ENCODE data around the gene ERCC2. TPM values are rescaled to one million over a fixed set of nuclear protein-coding genes. Genes with fewer than 3 reads are reported as not detected.
A peak's percentile ranks its signal among the peaks of the same experiment; 100 is the strongest.

The ERCC2 gene
- total and polyA plus RNA-seq, 2 experiments from 2014 or later: 33.3 to 81.1 TPM

DNA sequence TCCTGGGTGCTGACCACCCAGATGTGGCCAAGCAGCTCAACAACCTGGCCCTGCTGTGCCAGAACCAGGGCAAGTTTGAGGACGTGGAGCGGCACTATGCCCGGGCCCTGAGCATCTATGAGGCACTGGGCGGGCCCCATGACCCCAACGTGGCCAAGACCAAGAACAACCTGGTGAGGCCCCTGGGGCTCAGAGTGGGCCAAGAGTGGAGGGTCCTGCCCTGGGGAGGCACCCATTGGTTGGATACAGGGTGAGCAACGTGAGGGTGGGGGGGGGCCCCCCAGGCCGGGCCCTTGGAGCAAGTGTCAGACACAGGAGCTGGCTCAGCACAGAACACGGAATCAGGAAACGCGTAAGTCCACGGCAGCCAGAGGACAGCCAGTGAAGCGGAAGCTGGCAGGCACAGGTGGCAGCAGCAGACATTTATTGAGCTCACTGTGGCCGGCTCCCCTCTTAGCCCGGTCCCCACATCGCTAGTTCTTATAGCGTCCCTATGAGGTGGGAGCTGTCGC, 20.9 kb downstream of the ERCC2 start:
- peaks cover 38% of the 10 kb centered on the region for H3K36me3 Mint-ChIP-seq (ENCODE audit: low read depth)
- H3K4me2 ChIP-seq: no peak overlapping the region
- no peak overlapping the region for H2AFZ ChIP-seq
- no peaks in the 10 kb centered on the region for H3K4me1 ChIP-seq (ENCODE audit: insufficient read depth)
- no peak overlapping the region for H3K4me3 Mint-ChIP-seq
- H3K79me2 ChIP-seq (replicated peaks; ENCODE audit: insufficient read depth): no peaks in the 10 kb centered on the region
- H3K27me3 Mint-ChIP-seq (ENCODE audit: insufficient read depth, low read depth, poor library complexity): peaks cover 12% of the 10 kb centered on the region
- no peak overlapping the region for H3K27ac Mint-ChIP-seq
- no peaks in the 10 kb centered on the region for H3K9me2 ChIP-seq (ENCODE audit: insufficient read depth)
- no peaks in the 10 kb centered on the region; the same call in 1 of the 3 replicates for H3K4me1 Mint-ChIP-seq
- ATAC-seq (no peak), DNase-seq (ENCODE audit: low spot score) (no peak)
- H3K27ac ChIP-seq (ENCODE audit: low read depth): no peak overlapping the region
- no peaks in the 10 kb centered on the region for H3K27me3 ChIP-seq (ENCODE audit: insufficient read depth)
- H3K36me3 ChIP-seq (ENCODE audit: insufficient read depth): 0 out of 2 replicates have a peak, but pooled peaks cover 12% of the 10 kb centered on the region
- no peak for TF ChIP-seq CREB1 (CRISPR knock-in tag; IDR thresholded peaks at IDR 0.05; ENCODE audit: low read depth)
- TF ChIP-seq NANOG (IDR thresholded peaks at IDR 0.05; ENCODE audit: borderline replicate concordance): no peak
- TF ChIP-seq, protein P1, sequence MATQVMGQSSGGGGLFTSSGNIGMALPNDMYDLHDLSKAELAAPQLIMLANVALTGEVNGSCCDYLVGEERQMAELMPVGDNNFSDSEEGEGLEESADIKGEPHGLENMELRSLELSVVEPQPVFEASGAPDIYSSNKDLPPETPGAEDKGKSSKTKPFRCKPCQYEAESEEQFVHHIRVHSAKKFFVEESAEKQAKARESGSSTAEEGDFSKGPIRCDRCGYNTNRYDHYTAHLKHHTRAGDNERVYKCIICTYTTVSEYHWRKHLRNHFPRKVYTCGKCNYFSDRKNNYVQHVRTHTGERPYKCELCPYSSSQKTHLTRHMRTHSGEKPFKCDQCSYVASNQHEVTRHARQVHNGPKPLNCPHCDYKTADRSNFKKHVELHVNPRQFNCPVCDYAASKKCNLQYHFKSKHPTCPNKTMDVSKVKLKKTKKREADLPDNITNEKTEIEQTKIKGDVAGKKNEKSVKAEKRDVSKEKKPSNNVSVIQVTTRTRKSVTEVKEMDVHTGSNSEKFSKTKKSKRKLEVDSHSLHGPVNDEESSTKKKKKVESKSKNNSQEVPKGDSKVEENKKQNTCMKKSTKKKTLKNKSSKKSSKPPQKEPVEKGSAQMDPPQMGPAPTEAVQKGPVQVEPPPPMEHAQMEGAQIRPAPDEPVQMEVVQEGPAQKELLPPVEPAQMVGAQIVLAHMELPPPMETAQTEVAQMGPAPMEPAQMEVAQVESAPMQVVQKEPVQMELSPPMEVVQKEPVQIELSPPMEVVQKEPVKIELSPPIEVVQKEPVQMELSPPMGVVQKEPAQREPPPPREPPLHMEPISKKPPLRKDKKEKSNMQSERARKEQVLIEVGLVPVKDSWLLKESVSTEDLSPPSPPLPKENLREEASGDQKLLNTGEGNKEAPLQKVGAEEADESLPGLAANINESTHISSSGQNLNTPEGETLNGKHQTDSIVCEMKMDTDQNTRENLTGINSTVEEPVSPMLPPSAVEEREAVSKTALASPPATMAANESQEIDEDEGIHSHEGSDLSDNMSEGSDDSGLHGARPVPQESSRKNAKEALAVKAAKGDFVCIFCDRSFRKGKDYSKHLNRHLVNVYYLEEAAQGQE (IDR thresholded peaks at IDR 0.05; ENCODE audit: unreplicated experiment): no peak
- no peak for TF ChIP-seq ZNF331 (CRISPR knock-in tag; IDR thresholded peaks at IDR 0.05; ENCODE audit: low read depth)
- TF ChIP-seq STAT1 (IDR thresholded peaks at IDR 0.05; ENCODE audit: unreplicated experiment): no peak
- TF ChIP-seq, protein P2, sequence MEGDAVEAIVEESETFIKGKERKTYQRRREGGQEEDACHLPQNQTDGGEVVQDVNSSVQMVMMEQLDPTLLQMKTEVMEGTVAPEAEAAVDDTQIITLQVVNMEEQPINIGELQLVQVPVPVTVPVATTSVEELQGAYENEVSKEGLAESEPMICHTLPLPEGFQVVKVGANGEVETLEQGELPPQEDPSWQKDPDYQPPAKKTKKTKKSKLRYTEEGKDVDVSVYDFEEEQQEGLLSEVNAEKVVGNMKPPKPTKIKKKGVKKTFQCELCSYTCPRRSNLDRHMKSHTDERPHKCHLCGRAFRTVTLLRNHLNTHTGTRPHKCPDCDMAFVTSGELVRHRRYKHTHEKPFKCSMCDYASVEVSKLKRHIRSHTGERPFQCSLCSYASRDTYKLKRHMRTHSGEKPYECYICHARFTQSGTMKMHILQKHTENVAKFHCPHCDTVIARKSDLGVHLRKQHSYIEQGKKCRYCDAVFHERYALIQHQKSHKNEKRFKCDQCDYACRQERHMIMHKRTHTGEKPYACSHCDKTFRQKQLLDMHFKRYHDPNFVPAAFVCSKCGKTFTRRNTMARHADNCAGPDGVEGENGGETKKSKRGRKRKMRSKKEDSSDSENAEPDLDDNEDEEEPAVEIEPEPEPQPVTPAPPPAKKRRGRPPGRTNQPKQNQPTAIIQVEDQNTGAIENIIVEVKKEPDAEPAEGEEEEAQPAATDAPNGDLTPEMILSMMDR (conservative IDR thresholded peaks at IDR 0.05; ENCODE audit: low read depth in 2 of 2): no peak
- no peak for TF ChIP-seq EZH2phosphoT487 (IDR thresholded peaks at IDR 0.05; ENCODE audit: unreplicated experiment)
- TF ChIP-seq, protein P3, sequence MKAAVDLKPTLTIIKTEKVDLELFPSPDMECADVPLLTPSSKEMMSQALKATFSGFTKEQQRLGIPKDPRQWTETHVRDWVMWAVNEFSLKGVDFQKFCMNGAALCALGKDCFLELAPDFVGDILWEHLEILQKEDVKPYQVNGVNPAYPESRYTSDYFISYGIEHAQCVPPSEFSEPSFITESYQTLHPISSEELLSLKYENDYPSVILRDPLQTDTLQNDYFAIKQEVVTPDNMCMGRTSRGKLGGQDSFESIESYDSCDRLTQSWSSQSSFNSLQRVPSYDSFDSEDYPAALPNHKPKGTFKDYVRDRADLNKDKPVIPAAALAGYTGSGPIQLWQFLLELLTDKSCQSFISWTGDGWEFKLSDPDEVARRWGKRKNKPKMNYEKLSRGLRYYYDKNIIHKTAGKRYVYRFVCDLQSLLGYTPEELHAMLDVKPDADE (IDR thresholded peaks at IDR 0.05): no peak
- TF ChIP-seq ZNF114 (CRISPR knock-in tag; IDR thresholded peaks at IDR 0.05): no peak
- peaks cover 3% of the 10 kb centered on the region for H4K20me1 ChIP-seq (replicated peaks; ENCODE audit: insufficient read depth)
- no peaks in the 10 kb centered on the region for H3F3A ChIP-seq (replicated peaks; ENCODE audit: low read depth)
- H3K4me3 ChIP-seq: no peak overlapping the region
- no peaks in the 10 kb centered on the region for H3K9me3 Mint-ChIP-seq

DNA sequence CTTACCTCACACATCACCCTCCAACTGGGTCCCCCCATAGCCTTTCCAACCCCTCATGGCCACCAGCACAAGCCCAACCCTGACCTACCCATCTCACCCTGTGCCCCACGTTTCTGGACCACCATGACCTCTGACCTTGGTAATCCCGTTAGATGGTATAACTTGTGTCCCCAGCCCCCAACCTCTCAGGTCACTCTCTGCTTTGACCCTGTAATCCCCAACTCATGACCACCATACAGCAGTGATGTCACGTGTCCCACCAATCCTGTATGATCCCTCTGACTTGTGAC, 21.3 kb downstream of the ERCC2 start:
- Histone ChIP-seq H3K4me2 (no peak overlapping the region), H4K20me1 (replicated peaks; ENCODE audit: insufficient read depth) (no peaks in the 10 kb centered on the region; the same call in 1 of the 2 replicates), H2AFZ (no peak overlapping the region), H3K27ac (ENCODE audit: low read depth) (no peak overlapping the region), H3K27me3 (ENCODE audit: insufficient read depth) (no peaks in the 10 kb centered on the region), H3F3A (replicated peaks; ENCODE audit: low read depth) (no peaks in the 10 kb centered on the region), H3K4me1 (ENCODE audit: insufficient read depth) (no peaks in the 10 kb centered on the region), H3K36me3 (ENCODE audit: insufficient read depth) (0 out of 2 replicates have a peak, but pooled peaks cover 8% of the 10 kb centered on the region), H3K9me2 (ENCODE audit: insufficient read depth) (no peaks in the 10 kb centered on the region), H3K79me2 (replicated peaks; ENCODE audit: insufficient read depth) (no peaks in the 10 kb centered on the region), H3K4me3 (no peak overlapping the region)
- ATAC-seq: no peak
- TF ChIP-seq POLR2AphosphoS5 (IDR thresholded peaks at IDR 0.05; ENCODE audit: low read depth) (peak; percentile 51), ZNF331 (CRISPR knock-in tag; IDR thresholded peaks at IDR 0.05; ENCODE audit: low read depth) (no peak)
- H3K9me3 Mint-ChIP-seq: no peaks in the 10 kb centered on the region
- DNase-seq (ENCODE audit: low spot score): no peak
- no peaks in the 10 kb centered on the region; the same call in 1 of the 3 replicates for H3K4me1 Mint-ChIP-seq
- peaks cover 34% of the 10 kb centered on the region for H3K36me3 Mint-ChIP-seq (ENCODE audit: low read depth)
- peaks cover 12% of the 10 kb centered on the region for H3K27me3 Mint-ChIP-seq (ENCODE audit: insufficient read depth, low read depth, poor library complexity)
- H3K27ac Mint-ChIP-seq: no peak overlapping the region
- H3K4me3 Mint-ChIP-seq: no peak overlapping the region

Measured in GM23338 (cell line).